Mucosa of descending colon (tissue), 3 donors: ENCODE data around the gene EPN2. TPM values are rescaled to one million over a fixed set of nuclear protein-coding genes. Genes with fewer than 3 reads are reported as not detected.
A peak's percentile ranks its signal among the peaks of the same experiment; 100 is the strongest.

Experiments used
- ATAC-seq: fragments of 200-7000 bp; cut with Tn5 transposase; one replicate; pipeline ENCODE4 v1.9.1; 2020; ENCODE audit warnings: mild to moderate bottlenecking, moderate library complexity
- DNase-seq, 3 donors: peaks; one replicate each; pipeline ENCODE4 v3.0.0-alpha.2; 2020
- H3K36me3 ChIP-seq: fragments of 200-600 bp; one replicate; pipeline ENCODE4 v1.8.0; 2021; ENCODE audit warnings: low read depth, mild to moderate bottlenecking
- H3K4me1 ChIP-seq: fragments of 200-600 bp; one replicate; pipeline ENCODE4 v1.8.0; 2021; ENCODE audit warnings: low read depth, mild to moderate bottlenecking
- H3K4me3 ChIP-seq: fragments of 200-600 bp; one replicate; pipeline ENCODE4 v1.8.0; 2021; ENCODE audit warnings: mild to moderate bottlenecking
- H3K9me3 ChIP-seq: fragments of 200-600 bp; one replicate; pipeline ENCODE4 v1.8.0; 2021; ENCODE audit warnings: mild to moderate bottlenecking
- CTCF ChIP-seq: fragments of 200-600 bp; IDR thresholded peaks from one replicate; pipeline ENCODE4 v1.8.0; 2022; ENCODE audit warnings: antibody characterized with exemption, mild to moderate bottlenecking
- intact Hi-C, 2 donors: fragments of 100-400 bp; cut with DNase I in 1 of 2; cut with micrococcal nuclease in 1 of 2; formaldehyde crosslinking; loops; one replicate each; pipeline versions ENCODE4 v1.11.0 to v1.11.1; 2022; cut with DNase I, micrococcal nuclease
- total RNA-seq, 3 donors: library from RNA; stranded (reverse); fragmentation: NEBNext Ultra II Directional in 2 of 3; extraction: Animal tissue kit (Norgen Biotek cat#: 25700) in 2 of 3; gene quantifications; one replicate each; pipeline versions ENCODE4 v1.2.1 to v1.2.4, GENCODE V29; 2021 to 2023
- donor health status: DM: no; HTN: no; CAD: no; lungs with moderate emphysema.
- donor health status: DM: no; HTN: no; CAD: no.
- donor health status: DM: no; HTN: yes; CAD: no.

The EPN2 gene
- total RNA-seq, 3 donors from 2014 or later = 32.6 to 75.8 (median 45.0) TPM

GRCh38 chr17:19345067-19345460 lies 107.9 kb downstream of the EPN2 start:
- intact Hi-C loops = no loop called here
- no peak for DNase-seq
- Histone ChIP-seq H3K4me3 (no peak overlapping the region), H3K4me1 (peaks cover 14% of the 10 kb centered on the region), H3K36me3 (no peaks in the 10 kb centered on the region), H3K9me3 (no peaks in the 10 kb centered on the region)
- TF ChIP-seq CTCF = no peak
- ATAC-seq = no peak

- ATAC-seq (no peak), DNase-seq (peak in 1 of 3 donors; percentile 37)
- peaks cover 14% of the 10 kb centered on the region for H3K4me1 ChIP-seq
- H3K36me3 ChIP-seq = no peaks in the 10 kb centered on the region
- intact Hi-C loops = no loop called here
- no peak for TF ChIP-seq CTCF
- H3K4me3 ChIP-seq = no peak overlapping the region
- no peaks in the 10 kb centered on the region for H3K9me3 ChIP-seq
These were observed 108.6 kb downstream of the EPN2 start for GRCh38 chr17:19345486-19346350.

GRCh38 chr17:19346351-19347255 lies 109.4 kb downstream of the EPN2 start:
- DNase-seq = peak in 1 of 3 donors; percentile 54
- no peak for TF ChIP-seq CTCF
- Histone ChIP-seq H3K36me3 (no peaks in the 10 kb centered on the region), H3K4me1 (peaks cover 14% of the 10 kb centered on the region), H3K4me3 (no peak overlapping the region), H3K9me3 (no peaks in the 10 kb centered on the region)
- peak; percentile 28 for ATAC-seq
- intact Hi-C loops = no loop called here

GRCh38 chr17:19347323-19348080 lies 110.3 kb downstream of the EPN2 start:
- intact Hi-C loops = no loop called here
- Histone ChIP-seq H3K9me3 (no peaks in the 10 kb centered on the region), H3K4me3 (no peak overlapping the region), H3K4me1 (peaks cover 14% of the 10 kb centered on the region), H3K36me3 (no peaks in the 10 kb centered on the region)
- ATAC-seq (no peak), DNase-seq (peak in 1 of 3 donors; percentile 39)
- no peak for TF ChIP-seq CTCF

DNA sequence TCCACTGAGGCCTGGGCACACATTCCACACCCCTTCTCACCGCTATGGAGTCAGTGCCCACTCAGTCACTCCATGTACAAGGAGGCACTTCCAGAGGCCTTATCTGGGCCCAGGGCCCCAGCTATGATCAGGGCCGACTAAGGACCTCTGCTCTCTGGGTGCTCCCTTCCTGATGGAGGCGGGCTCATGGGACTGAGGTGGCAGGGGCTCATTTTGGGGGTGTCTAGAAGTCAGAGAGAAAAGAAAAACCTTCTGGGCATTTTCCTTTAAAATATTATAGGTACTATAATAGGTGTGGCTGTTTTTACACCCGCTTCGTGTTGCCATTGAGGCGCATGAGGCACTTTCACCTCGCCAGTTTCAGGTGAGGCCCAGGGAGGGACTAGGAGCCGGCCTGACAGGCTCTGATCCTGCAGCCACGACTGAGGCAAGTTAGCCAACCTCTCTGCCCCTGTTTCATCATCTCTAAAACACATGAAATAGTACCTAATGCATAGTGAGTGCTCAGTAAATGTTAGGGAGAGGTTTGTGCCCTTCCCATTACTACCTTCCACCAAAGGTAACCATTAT lies 111.0 kb downstream of the EPN2 start:
- Histone ChIP-seq H3K9me3 (no peaks in the 10 kb centered on the region), H3K4me1 (peaks cover 14% of the 10 kb centered on the region), H3K36me3 (no peaks in the 10 kb centered on the region), H3K4me3 (no peak overlapping the region)
- DNase-seq = peak in 1 of 3 donors; percentile 39
- no peak for TF ChIP-seq CTCF
- intact Hi-C loops = no loop called here
- ATAC-seq = peak; percentile 57
